MM.1S (cell line): ENCODE data around the gene SMG6.

Source experiments
- DNase-seq: peaks from one replicate; pipeline ENCODE4 v3.0.0-alpha.2; 2015
- H2AFZ ChIP-seq: fragments of 300-600 bp; sonication (generic); 2 replicates; pipeline ENCODE4 v1.6.0; 2016; ENCODE audit warnings: antibody characterized with exemption, low read length
- H3F3A ChIP-seq: fragments of 300-600 bp; sonication (generic); 2 replicates; pipeline ENCODE4 v1.6.1; 2016; ENCODE audit warnings: mild to moderate bottlenecking, antibody characterized with exemption, low read length, moderate library complexity, mixed read lengths; ENCODE audit not compliant: insufficient read depth
- H3K27ac ChIP-seq: fragments of 300-600 bp; sonication (generic); 2 replicates; pipeline ENCODE4 v1.5.1; 2016; ENCODE audit warnings: mild to moderate bottlenecking, low read length
- H3K27me3 ChIP-seq: fragments of 300-600 bp; sonication (generic); replicated peaks from 2 replicates; pipeline ENCODE4 v1.6.0; 2016; ENCODE audit warnings: low read length; ENCODE audit not compliant: insufficient read depth
- H3K36me3 ChIP-seq: fragments of 300-600 bp; sonication (generic); replicated peaks from 2 replicates; pipeline ENCODE4 v1.6.1; 2016; ENCODE audit warnings: mild to moderate bottlenecking, low read length, mixed read lengths; ENCODE audit not compliant: insufficient read depth
- H3K4me1 ChIP-seq: fragments of 300-600 bp; sonication (generic); 2 replicates; pipeline ENCODE4 v1.6.1; 2016; ENCODE audit warnings: low read length, mixed read lengths
- H3K4me2 ChIP-seq: fragments of 300-600 bp; sonication (generic); 2 replicates; pipeline ENCODE4 v1.6.0; 2016; ENCODE audit warnings: low read depth, low read length
- H3K4me3 ChIP-seq: fragments of 300-600 bp; sonication (generic); 2 replicates; pipeline ENCODE4 v1.5.1; 2016; ENCODE audit warnings: low read length, mixed read lengths
- H3K79me2 ChIP-seq: fragments of 300-600 bp; sonication (generic); 2 replicates; pipeline ENCODE4 v1.6.1; 2016; ENCODE audit warnings: mixed run types, low read length, mixed read lengths
- H3K9ac ChIP-seq: fragments of 300-600 bp; sonication (generic); 2 replicates; pipeline ENCODE4 v1.6.1; 2016; ENCODE audit warnings: low read length, mixed read lengths
- H3K9me2 ChIP-seq: fragments of 300-600 bp; sonication (generic); replicated peaks from 2 replicates; pipeline ENCODE4 v1.6.1; 2016; ENCODE audit warnings: mild to moderate bottlenecking, low read length, mixed read lengths; ENCODE audit not compliant: insufficient read depth
- H3K9me3 ChIP-seq: fragments of 300-600 bp; sonication (generic); replicated peaks from 2 replicates; pipeline ENCODE4 v1.6.1; 2016; ENCODE audit warnings: mild to moderate bottlenecking, low read length, mixed read lengths; ENCODE audit not compliant: insufficient read depth
- H4K20me1 ChIP-seq: fragments of 300-600 bp; sonication (generic); 2 replicates; pipeline ENCODE4 v1.6.1; 2016; ENCODE audit warnings: mild to moderate bottlenecking, low read length, moderate library complexity, mixed read lengths; ENCODE audit not compliant: insufficient read depth
- CTCF ChIP-seq: fragments of 300-600 bp; sonication (generic); IDR thresholded peaks from 2 replicates; pipeline ENCODE4 v1.5.1; 2016; ENCODE audit warnings: antibody characterized with exemption, low read length, mixed read lengths
- EZH2 ChIP-seq: fragments of 300-600 bp; sonication (generic); optimal IDR thresholded peaks from 2 replicates; pipeline ENCODE3; 2017; ENCODE audit warnings: low read depth, mild to moderate bottlenecking, antibody characterized with exemption, low read length, mixed read lengths
- EZH2phosphoT487 ChIP-seq: fragments of 300-600 bp; sonication (generic); IDR thresholded peaks from 2 replicates; pipeline ENCODE4 v1.6.1; 2018; ENCODE audit warnings: antibody characterized with exemption, low read length

The SMG6 gene

GRCh38 chr17:2058586-2059546 is 244.7 kb downstream of the SMG6 start:
- H3K9ac ChIP-seq = no peak overlapping the region
- no peaks in the 10 kb centered on the region for H4K20me1 ChIP-seq
- peak; percentile 52 for TF ChIP-seq CTCF
- no peak for TF ChIP-seq EZH2phosphoT487
- no peak for TF ChIP-seq EZH2
- no peak overlapping the region for H3K4me2 ChIP-seq
- H3K4me1 ChIP-seq = peaks cover 5% of the 10 kb centered on the region
- no peaks in the 10 kb centered on the region for H3K79me2 ChIP-seq
- 0 out of 2 replicates have a peak, but pooled peaks cover 8% of the 10 kb centered on the region for H3K27me3 ChIP-seq
- H3K36me3 ChIP-seq = no peaks in the 10 kb centered on the region
- no peaks in the 10 kb centered on the region for H3K9me3 ChIP-seq
- no peaks in the 10 kb centered on the region for H3K9me2 ChIP-seq
- peaks cover 6% of the 10 kb centered on the region; the same call in 1 of the 2 replicates for H3F3A ChIP-seq
- DNase-seq = peak; percentile 62
- H3K4me3 ChIP-seq = no peak overlapping the region
- H2AFZ ChIP-seq = no peak overlapping the region
- H3K27ac ChIP-seq = no peak overlapping the region

GRCh38 chr17:2057760-2058585 is 245.6 kb downstream of the SMG6 start:
- Histone ChIP-seq H3K9me3 (no peaks in the 10 kb centered on the region), H3K36me3 (no peaks in the 10 kb centered on the region), H3K27ac (no peak overlapping the region), H3K4me1 (peaks cover 8% of the 10 kb centered on the region), H2AFZ (no peak overlapping the region), H3K79me2 (no peaks in the 10 kb centered on the region), H4K20me1 (no peaks in the 10 kb centered on the region), H3K4me2 (no peak overlapping the region), H3K4me3 (no peak overlapping the region), H3K27me3 (peaks cover 15% of the 10 kb centered on the region), H3K9ac (no peak overlapping the region), H3K9me2 (no peaks in the 10 kb centered on the region), H3F3A (peaks cover 10% of the 10 kb centered on the region; the same call in 1 of the 2 replicates)
- DNase-seq = no peak
- TF ChIP-seq EZH2phosphoT487 = no peak
- no peak for TF ChIP-seq EZH2

GRCh38 chr17:2057175-2057759 is 246.3 kb downstream of the SMG6 start:
- no peak overlapping the region for H3K4me3 ChIP-seq
- no peak overlapping the region for H2AFZ ChIP-seq
- no peak overlapping the region for H3K27ac ChIP-seq
- DNase-seq = no peak
- peaks cover 12% of the 10 kb centered on the region; the same call in 1 of the 2 replicates for H3F3A ChIP-seq
- peaks cover 8% of the 10 kb centered on the region for H3K4me1 ChIP-seq
- no peaks in the 10 kb centered on the region for H4K20me1 ChIP-seq
- H3K27me3 ChIP-seq = peaks cover 17% of the 10 kb centered on the region
- no peak overlapping the region for H3K4me2 ChIP-seq
- H3K9me2 ChIP-seq = no peaks in the 10 kb centered on the region
- no peaks in the 10 kb centered on the region for H3K79me2 ChIP-seq
- H3K9ac ChIP-seq = no peak overlapping the region
- no peaks in the 10 kb centered on the region for H3K36me3 ChIP-seq
- H3K9me3 ChIP-seq = no peaks in the 10 kb centered on the region
- no peak for TF ChIP-seq CTCF
- TF ChIP-seq EZH2 = no peak
- TF ChIP-seq EZH2phosphoT487 = no peak
